IMR-90 (cell line): Measurements from ENCODE around the gene PFN2. TPM values are rescaled to one million over a fixed set of nuclear protein-coding genes. Genes with fewer than 3 reads are reported as not detected.
A peak's percentile ranks its signal among the peaks of the same experiment; 100 is the strongest.

Source experiments
- ATAC-seq: fragments of 200-7000 bp; cut with Tn5 transposase; 2 replicates; pipeline ENCODE4 v1.9.1; 2020; ENCODE audit warnings: low read depth, mild to moderate bottlenecking, moderate library complexity
- BruUV-seq: library from RNA; stranded (reverse); fragments of 400-500 nt; replicated peaks from 2 replicates; lab custom pipeline; 2021; lab: Mats Ljungman, UMichigan
- CTCF ChIA-PET: fragments of 300-600 bp; formaldehyde crosslinking; extraction: SDS; loops from one replicate; lab custom pipeline; 2021; ENCODE audit warnings: antibody characterized with exemption; lab: Yijun Ruan, JAX
- POLR2A ChIA-PET: fragments of 300-600 bp; sonication (Branson Sonifier 250); formaldehyde crosslinking; loops from one replicate; lab custom pipeline; 2022; ENCODE audit warnings: antibody characterized with exemption; ENCODE audit not compliant: unreplicated experiment; lab: Charles Lee
- DNase-seq: peaks from one replicate; pipeline ENCODE4 v3.0.0; 2013
- H2AFZ ChIP-seq: replicated peaks from 2 replicates; pipeline ENCODE3; 2013; ENCODE audit warnings: low read length, mild to moderate bottlenecking; ENCODE audit not compliant: poor library complexity
- H2AK5ac ChIP-seq: 2 replicates; pipeline ENCODE4 v1.6.1; 2013; ENCODE audit warnings: low read depth, low read length, inconsistent platforms
- H2AK9ac ChIP-seq: replicated peaks from 2 replicates; pipeline ENCODE3; 2013; ENCODE audit warnings: mild to moderate bottlenecking, low read depth, low read length, moderate library complexity; ENCODE audit not compliant: poor library complexity
- H2BK120ac ChIP-seq: 2 replicates; pipeline ENCODE4 v1.6.1; 2013; ENCODE audit warnings: low read depth, low read length, inconsistent platforms
- H2BK15ac ChIP-seq: 3 replicates; pipeline ENCODE4 v1.6.1; 2013; ENCODE audit warnings: low read depth, low read length, inconsistent platforms
- H2BK20ac ChIP-seq: 2 replicates; pipeline ENCODE4 v1.6.1; 2013; ENCODE audit warnings: low read depth, mild to moderate bottlenecking, inconsistent platforms, low read length, moderate library complexity
- H2BK5ac ChIP-seq: 2 replicates; pipeline ENCODE4 v1.6.1; 2013; ENCODE audit warnings: mild to moderate bottlenecking, low read depth, low read length, inconsistent platforms; ENCODE audit not compliant: poor library complexity, severe bottlenecking
- H3K14ac ChIP-seq: replicated peaks from 2 replicates; pipeline ENCODE4 v1.6.1; 2013; ENCODE audit warnings: low read depth, low read length, inconsistent platforms
- H3K18ac ChIP-seq: 2 replicates; pipeline ENCODE4 v1.6.1; 2013; ENCODE audit warnings: low read depth, low read length, control low read depth
- H3K23ac ChIP-seq: 2 replicates; pipeline ENCODE4 v1.6.1; 2013; ENCODE audit warnings: low read depth, low read length, inconsistent platforms
- H3K27ac ChIP-seq: 2 replicates; pipeline ENCODE4 v1.5.1; 2013; ENCODE audit warnings: mild to moderate bottlenecking, control low read depth, low read length; ENCODE audit not compliant: insufficient read depth
- H3K27me3 ChIP-seq: 2 replicates; pipeline ENCODE4 v1.6.1; 2013; ENCODE audit warnings: low read length; ENCODE audit not compliant: control insufficient read depth, insufficient read depth
- H3K36me3 ChIP-seq: 2 replicates; pipeline ENCODE4 v1.6.1; 2013; ENCODE audit warnings: low read length, mixed read lengths; ENCODE audit not compliant: control insufficient read depth, insufficient read depth
- H3K4ac ChIP-seq: 2 replicates; pipeline ENCODE4 v1.6.1; 2013; ENCODE audit warnings: low read depth, low read length, inconsistent platforms
- H3K4me1 ChIP-seq: 2 replicates; pipeline ENCODE4 v1.6.1; 2013; ENCODE audit warnings: low read length, mixed read lengths; ENCODE audit not compliant: control insufficient read depth, insufficient read depth
- H3K4me2 ChIP-seq: 2 replicates; pipeline ENCODE4 v1.6.1; 2013; ENCODE audit warnings: low read depth, mild to moderate bottlenecking, control low read depth, low read length, moderate library complexity
- H3K4me3 ChIP-seq: 2 replicates; pipeline ENCODE4 v1.5.1; 2013; ENCODE audit warnings: low read depth, mild to moderate bottlenecking, control low read depth, low read length, moderate library complexity; ENCODE audit not compliant: insufficient read depth
- H3K56ac ChIP-seq: 2 replicates; pipeline ENCODE4 v1.6.1; 2013; ENCODE audit warnings: low read length, inconsistent platforms; ENCODE audit not compliant: insufficient read depth; ENCODE audit errors: extremely low read depth
- H3K79me1 ChIP-seq, 2 experiments: 2 replicates each; pipeline ENCODE4 v1.6.1; 2013; ENCODE audit warnings: low read length in 2 of 2, inconsistent platforms in 1 of 2, low read depth in 1 of 2
- H3K9ac ChIP-seq: 2 replicates; pipeline ENCODE4 v1.6.1; 2013; ENCODE audit warnings: low read depth, low read length, control low read depth
- H3K9me1 ChIP-seq: 2 replicates; pipeline ENCODE4 v1.6.1; 2013; ENCODE audit warnings: low read length, inconsistent platforms; ENCODE audit not compliant: insufficient read depth
- H3K9me3 ChIP-seq: 2 replicates; pipeline ENCODE4 v1.6.1; 2013; ENCODE audit warnings: low read length; ENCODE audit not compliant: control insufficient read depth, insufficient read depth
- H4K20me1 ChIP-seq: 2 replicates; pipeline ENCODE4 v1.6.1; 2013; ENCODE audit warnings: low read length, inconsistent platforms; ENCODE audit not compliant: insufficient read depth
- H4K5ac ChIP-seq: 2 replicates; pipeline ENCODE4 v1.6.1; 2013; ENCODE audit warnings: mild to moderate bottlenecking, low read depth, low read length, control low read depth
- H4K8ac ChIP-seq, 2 experiments: 2 replicates each; pipeline ENCODE4 v1.6.1; 2013; ENCODE audit warnings: low read depth in 2 of 2, low read length in 2 of 2, control low read depth in 1 of 2, inconsistent platforms in 1 of 2
- H4K91ac ChIP-seq: 2 replicates; pipeline ENCODE4 v1.6.1; 2013; ENCODE audit warnings: low read depth, low read length, inconsistent platforms; ENCODE audit not compliant: insufficient read depth
- MXI1 ChIP-seq: IDR thresholded peaks from 2 replicates; pipeline ENCODE4 v1.6.1; 2012; ENCODE audit warnings: low read depth, mild to moderate bottlenecking, low read length, moderate library complexity, borderline replicate concordance
- NFE2L2 ChIP-seq: fragments of 150-350 bp; IDR thresholded peaks from 2 replicates; pipeline ENCODE4 v1.6.1; 2016; ENCODE audit warnings: low read depth, mild to moderate bottlenecking, low read length
- POLR2A ChIP-seq: IDR thresholded peaks from 2 replicates; pipeline ENCODE4 v1.6.1; 2012; ENCODE audit warnings: mild to moderate bottlenecking, low read depth, low read length
- RAD21 ChIP-seq: IDR thresholded peaks from 2 replicates; pipeline ENCODE4 v1.6.1; 2012; ENCODE audit warnings: low read length, improper control_type of control experiment
- RCOR1 ChIP-seq: IDR thresholded peaks from 2 replicates; pipeline ENCODE4 v1.6.1; 2012; ENCODE audit warnings: mild to moderate bottlenecking, low read length, improper control_type of control experiment; ENCODE audit not compliant: insufficient replicate concordance
- SMC3 ChIP-seq: fragments of 150-350 bp; IDR thresholded peaks from 2 replicates; pipeline ENCODE4 v1.6.1; 2016; ENCODE audit warnings: low read depth, mild to moderate bottlenecking, antibody characterized with exemption, low read length, moderate library complexity
- WGBS, 2 experiments: methylation state at CpG; one replicate each; pipeline versions ENCODE4 v1.1.5 to v1.1.7; 2013; ENCODE audit warnings: missing lambda C conversion rate in 2 of 2; ENCODE audit not compliant: insufficient read length in 1 of 2; ENCODE audit errors: extremely low coverage in 2 of 2; 5-methylcytosine and 5-hydroxymethylcytosine counted together
- dilution Hi-C: fragments of 300-500 bp; cut with HindIII; formaldehyde crosslinking; loops from one replicate; pipeline ENCODE4 v1.14.3; 2018; ENCODE audit warnings: low sequenced_read_pairs; ENCODE audit not compliant: unreplicated experiment
- in situ Hi-C: fragments of 300-500 bp; cut with MboI; formaldehyde crosslinking; loops from 3 replicates; pipeline ENCODE4 v1.14.3; 2019; ENCODE audit warnings: low sequenced_read_pairs, inconsistent platforms, mixed read lengths
- intact Hi-C: fragments of 100-400 bp; cut with micrococcal nuclease; formaldehyde crosslinking; loops from 2 replicates; pipeline ENCODE4 v1.10.0; 2022
- polyA plus RNA-seq, 3 experiments: library from polyadenylated mRNA; depleted of rRNA; stranded (reverse); fragments of >200 nt; gene quantifications; 2 replicates each; pipeline ENCODE4 v1.2.3, GENCODE V29; 2012; ENCODE audit warnings: low replicate concordance in 1 of 3
- total RNA-seq: library from RNA; depleted of rRNA; stranded (reverse); fragments of >200 nt; gene quantifications from 2 replicates; pipeline ENCODE4 v1.2.3, GENCODE V29; 2012
- TF ChIP-seq, protein P1 (sequence below): conservative IDR thresholded peaks from 2 replicates; pipeline ENCODE4 v1.5.1; 2012; ENCODE audit warnings: mild to moderate bottlenecking, low read depth, low read length, improper control_type of control experiment

PFN2 gene
- total and polyA plus RNA-seq, 2 of the 4 experiments (the other 2 are of a cell fraction): 256 to 444 TPM

DNA sequence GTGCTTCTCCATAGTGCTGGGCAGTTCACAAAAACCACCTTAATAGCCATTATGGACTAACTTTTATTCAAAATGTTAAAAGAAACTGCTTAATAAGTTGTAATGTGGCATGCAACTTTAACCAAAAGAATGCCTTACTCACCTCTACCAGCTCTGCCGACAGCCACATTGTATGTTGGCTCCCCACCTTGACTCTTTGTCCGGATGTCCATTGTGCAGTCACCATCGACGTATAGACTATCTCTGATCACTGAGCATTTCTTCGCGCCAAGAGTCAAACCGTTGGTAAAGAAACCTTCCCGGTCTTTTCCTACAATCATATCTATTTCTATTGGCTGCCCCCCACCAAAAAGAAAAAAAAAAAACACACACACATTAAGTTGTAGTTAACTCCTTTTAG, 2.5 kb downstream of the PFN2 start:
- in situ Hi-C loops: loop anchor here (5.0 kb wide), 1 partner anchor 214 kb away; no protein-coding TSS in a partner anchor
- Histone ChIP-seq H3K4me2 (peak overlapping the region; percentile 82), H3K27me3 (no peaks in the 10 kb centered on the region), H3K9me1 (no peaks in the 10 kb centered on the region), H4K5ac (no peak overlapping the region), H3K9me3 (no peaks in the 10 kb centered on the region), H2BK120ac (no peak overlapping the region), H2AK9ac (no peak overlapping the region), H4K8ac (no peak overlapping the region), H3K4ac (no peak overlapping the region), H2AFZ (no peak overlapping the region), H3K36me3 (peaks cover 13% of the 10 kb centered on the region), H3K18ac (peak overlapping the region; percentile 23; the same call in 1 of the 2 replicates), H2BK20ac (no peak overlapping the region), H2BK15ac (no peak overlapping the region), H3K27ac (peak overlapping the region; percentile 77), H3K4me1 (peaks cover 5% of the 10 kb centered on the region), H3K56ac (no peak overlapping the region), H3K9ac (peak overlapping the region; percentile 93), H4K91ac (no peak overlapping the region), H3K23ac (peak overlapping the region; percentile 95; the same call in 1 of the 2 replicates), H3K14ac (no peak overlapping the region), H3K79me1 (peaks cover 4 to 41% of the 10 kb centered on the region in 2 experiments; a peak in 2 of 4 replicates), H4K20me1 (peaks cover 40% of the 10 kb centered on the region; the same call in 1 of the 2 replicates), H2BK5ac (peak overlapping the region; percentile 95), H3K4me3 (peak overlapping the region; percentile 49), H2AK5ac (no peak overlapping the region)
- DNase-seq (peak; percentile 48), ATAC-seq (no peak)
- ChIA-PET CTCF (interaction anchor here (0.7 to 0.9 kb wide), 3 partner anchors 212 to 218 kb away, joined by 3 read pairs; no protein-coding TSS in a partner anchor), POLR2A (no interaction called here)
- dilution Hi-C loops: no loop called here
- WGBS, 2 experiments: 20% methylated on average over 1 of the region's 8 CpGs; no CpG with 5 or more reads in 1 of the 2 experiments
- BruUV-seq: no TSS peak
- TF ChIP-seq NFE2L2 (no peak), RCOR1 (no peak), MXI1 (no peak), RAD21 (no peak), SMC3 (no peak), POLR2A (no peak)
- TF ChIP-seq, protein P1, sequence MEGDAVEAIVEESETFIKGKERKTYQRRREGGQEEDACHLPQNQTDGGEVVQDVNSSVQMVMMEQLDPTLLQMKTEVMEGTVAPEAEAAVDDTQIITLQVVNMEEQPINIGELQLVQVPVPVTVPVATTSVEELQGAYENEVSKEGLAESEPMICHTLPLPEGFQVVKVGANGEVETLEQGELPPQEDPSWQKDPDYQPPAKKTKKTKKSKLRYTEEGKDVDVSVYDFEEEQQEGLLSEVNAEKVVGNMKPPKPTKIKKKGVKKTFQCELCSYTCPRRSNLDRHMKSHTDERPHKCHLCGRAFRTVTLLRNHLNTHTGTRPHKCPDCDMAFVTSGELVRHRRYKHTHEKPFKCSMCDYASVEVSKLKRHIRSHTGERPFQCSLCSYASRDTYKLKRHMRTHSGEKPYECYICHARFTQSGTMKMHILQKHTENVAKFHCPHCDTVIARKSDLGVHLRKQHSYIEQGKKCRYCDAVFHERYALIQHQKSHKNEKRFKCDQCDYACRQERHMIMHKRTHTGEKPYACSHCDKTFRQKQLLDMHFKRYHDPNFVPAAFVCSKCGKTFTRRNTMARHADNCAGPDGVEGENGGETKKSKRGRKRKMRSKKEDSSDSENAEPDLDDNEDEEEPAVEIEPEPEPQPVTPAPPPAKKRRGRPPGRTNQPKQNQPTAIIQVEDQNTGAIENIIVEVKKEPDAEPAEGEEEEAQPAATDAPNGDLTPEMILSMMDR: no peak
- intact Hi-C loops: loop anchor here (10.0 kb wide), 1 partner anchor 557 kb away; no protein-coding TSS in a partner anchor
